ENCODE results near the gene PRR19. TPM values are rescaled to one million over a fixed set of nuclear protein-coding genes. Genes with fewer than 3 reads are reported as not detected.

PRR19 gene
- total and polyA plus RNA-seq, 4 donors: 0.27 to 0.43 (median 0.42) TPM; not detected in 1

GRCh38 chr19:42290136-42290522, 11.8 kb upstream of the PRR19 start (continued):
- no peak for TF ChIP-seq CTCF (IDR thresholded peaks at IDR 0.05; ENCODE audit: low read depth, low read length, missing input control)
- TF ChIP-seq SP1 (IDR thresholded peaks at IDR 0.05): no peak
- TF ChIP-seq RAD21 (IDR thresholded peaks at IDR 0.05): no peak

- Histone ChIP-seq H3K9me3 (ENCODE audit: control insufficient read depth in 4 of 4, low read length in 3 of 4) (no peaks in the 10 kb centered on the region), H3K9ac (ENCODE audit: low read depth in 1 of 2, low read length in 2 of 2) (no peak overlapping the region), H3K4me3 (ENCODE audit: low read depth in 1 of 3, low read length in 3 of 3) (no peak overlapping the region), H3K4me1 (ENCODE audit: control insufficient read depth in 4 of 4, insufficient read depth in 4 of 4, low read length in 3 of 4) (peaks cover 2 to 6% (median 5%) of the 10 kb centered on the region in 4 donors), H3K36me3 (ENCODE audit: control insufficient read depth in 4 of 4, insufficient read depth in 3 of 4, low read depth in 1 of 4, low read length in 3 of 4) (peaks cover 28 to 80% (median 44%) of the 10 kb centered on the region in 4 donors), H3K27me3 (ENCODE audit: control insufficient read depth in 4 of 4, insufficient read depth in 4 of 4, low read length in 3 of 4) (no peaks in the 10 kb centered on the region), H3K27ac (ENCODE audit: low read depth in 1 of 2, low read length in 2 of 2) (no peak overlapping the region)
- 92% methylated on average over 31 of the region's 31 CpGs for WGBS
- DNase-seq (ENCODE audit: low spot score): no peak
- peak in 1 of 2 donors; percentile 44 for TF ChIP-seq RAD21 (IDR thresholded peaks at IDR 0.05)
- no peak for TF ChIP-seq FOXA1 (IDR thresholded peaks at IDR 0.05)
- TF ChIP-seq CTCF (IDR thresholded peaks at IDR 0.05; ENCODE audit: low read depth, low read length, missing input control): peak; percentile 25
These were observed 11.2 kb upstream of the PRR19 start for GRCh38 chr19:42290523-42291434.

GRCh38 chr19:42291435-42291810, 10.5 kb upstream of the PRR19 start:
- H3K9me3 ChIP-seq (ENCODE audit: control insufficient read depth in 4 of 4, low read length in 3 of 4): no peaks in the 10 kb centered on the region
- no peak for DNase-seq (ENCODE audit: low spot score)
- no peak overlapping the region for H3K27ac ChIP-seq (ENCODE audit: low read depth in 1 of 2, low read length in 2 of 2)
- no peak overlapping the region for H3K4me3 ChIP-seq (ENCODE audit: low read depth in 1 of 3, low read length in 3 of 3)
- H3K27me3 ChIP-seq (ENCODE audit: control insufficient read depth in 4 of 4, insufficient read depth in 4 of 4, low read length in 3 of 4): no peaks in the 10 kb centered on the region
- peaks cover 28 to 80% (median 44%) of the 10 kb centered on the region in 4 donors for H3K36me3 ChIP-seq (ENCODE audit: control insufficient read depth in 4 of 4, insufficient read depth in 3 of 4, low read depth in 1 of 4, low read length in 3 of 4)
- WGBS: 76% methylated on average over 9 of the region's 9 CpGs
- peaks cover 0 to under 1% (median 0%) of the 10 kb centered on the region in 4 donors for H3K4me1 ChIP-seq (ENCODE audit: control insufficient read depth in 4 of 4, insufficient read depth in 4 of 4, low read length in 3 of 4)
- no peak overlapping the region for H3K9ac ChIP-seq (ENCODE audit: low read depth in 1 of 2, low read length in 2 of 2)
- no peak for TF ChIP-seq EGR1 (IDR thresholded peaks at IDR 0.05; ENCODE audit: low read depth in 2 of 2)
- no peak for TF ChIP-seq ATF3 (IDR thresholded peaks at IDR 0.05)
- TF ChIP-seq ZBTB33 (IDR thresholded peaks at IDR 0.05): no peak
- TF ChIP-seq GABPA (IDR thresholded peaks at IDR 0.05 in 1 of 2, conservative IDR thresholded peaks at IDR 0.05 in 1 of 2): no peak
- no peak for TF ChIP-seq HNF4A (conservative IDR thresholded peaks at IDR 0.05)
- TF ChIP-seq JUND (IDR thresholded peaks at IDR 0.05): no peak
- TF ChIP-seq RXRA (IDR thresholded peaks at IDR 0.05): no peak
- no peak for TF ChIP-seq FOXA1 (IDR thresholded peaks at IDR 0.05)
- no peak for TF ChIP-seq NR2F2 (IDR thresholded peaks at IDR 0.05)
- TF ChIP-seq REST (IDR thresholded peaks at IDR 0.05): no peak
- no peak for TF ChIP-seq SP1 (IDR thresholded peaks at IDR 0.05)
- TF ChIP-seq YY1 (IDR thresholded peaks at IDR 0.05): no peak
- no peak for TF ChIP-seq FOXA2 (IDR thresholded peaks at IDR 0.05)
- no peak for TF ChIP-seq TAF1 (conservative IDR thresholded peaks at IDR 0.05)
- no peak for TF ChIP-seq CTCF (IDR thresholded peaks at IDR 0.05; ENCODE audit: low read depth, low read length, missing input control)
